OCI-LY1 (cell line): Measurements from ENCODE around the gene TRIM23.

ENCODE experiments used
- H2AFZ ChIP-seq: fragments of 200-600 bp; sonication (generic), shearing (Covaris generic); 2 replicates; pipeline ENCODE4 v1.6.0; 2014; ENCODE audit warnings: antibody characterized with exemption, mild to moderate bottlenecking, low read length
- H3F3A ChIP-seq: fragments of 200-600 bp; sonication (generic), shearing (Covaris generic); 2 replicates; pipeline ENCODE4 v1.6.0; 2014; ENCODE audit warnings: mild to moderate bottlenecking, antibody characterized with exemption, low read length, moderate library complexity; ENCODE audit not compliant: insufficient read depth
- H3K27ac ChIP-seq: fragments of 200-600 bp; sonication (generic); 2 replicates; pipeline ENCODE4 v1.5.1; 2014; ENCODE audit warnings: low read length, mixed run types, mild to moderate bottlenecking, low read depth; ENCODE audit not compliant: poor library complexity, severe bottlenecking
- H3K27me3 ChIP-seq: fragments of 200-600 bp; sonication (generic); 2 replicates; pipeline ENCODE4 v1.6.0; 2014; ENCODE audit warnings: antibody characterized with exemption, mild to moderate bottlenecking, low read length, moderate library complexity; ENCODE audit not compliant: insufficient read depth
- H3K36me3 ChIP-seq: fragments of 200-600 bp; sonication (generic); 2 replicates; pipeline ENCODE4 v1.6.1; 2014; ENCODE audit warnings: mild to moderate bottlenecking, antibody characterized with exemption, low read length, moderate library complexity, mixed read lengths; ENCODE audit not compliant: insufficient read depth
- H3K4me1 ChIP-seq: fragments of 200-600 bp; sonication (generic); 2 replicates; pipeline ENCODE4 v1.5.1; 2014; ENCODE audit warnings: mild to moderate bottlenecking, low read length, moderate library complexity; ENCODE audit not compliant: insufficient read depth, severe bottlenecking
- H3K4me2 ChIP-seq: fragments of 200-600 bp; sonication (generic), shearing (Covaris generic); 2 replicates; pipeline ENCODE4 v1.6.1; 2014; ENCODE audit warnings: low read length
- H3K4me3 ChIP-seq: fragments of 200-600 bp; sonication (generic); 2 replicates; pipeline ENCODE4 v1.5.1; 2014; ENCODE audit warnings: low read length, low read depth, mild to moderate bottlenecking, mixed read lengths; ENCODE audit not compliant: poor library complexity, severe bottlenecking
- H3K79me2 ChIP-seq: fragments of 200-600 bp; shearing (Covaris generic); 2 replicates; pipeline ENCODE4 v1.6.1; 2016; ENCODE audit warnings: mixed run types, low read length, mixed read lengths; ENCODE audit not compliant: insufficient read depth
- H3K9ac ChIP-seq: fragments of 200-600 bp; sonication (generic), shearing (Covaris generic); 2 replicates; pipeline ENCODE4 v1.6.1; 2014; ENCODE audit warnings: mild to moderate bottlenecking, low read length, mixed read lengths
- H3K9me2 ChIP-seq: fragments of 200-600 bp; sonication (generic), shearing (Covaris generic); 2 replicates; pipeline ENCODE4 v1.6.1; 2014; ENCODE audit warnings: low read depth, mild to moderate bottlenecking, low read length, mixed read lengths
- H3K9me3 ChIP-seq: fragments of 200-600 bp; shearing (Covaris generic); 2 replicates; pipeline ENCODE4 v1.6.1; 2014; ENCODE audit warnings: low read length, mixed read lengths
- H4K20me1 ChIP-seq: fragments of 200-600 bp; sonication (generic), shearing (Covaris generic); 2 replicates; pipeline ENCODE4 v1.6.0; 2016; ENCODE audit warnings: mild to moderate bottlenecking, low read length; ENCODE audit not compliant: insufficient read depth
- CTCF ChIP-seq: fragments of 200-600 bp; sonication (generic), shearing (Covaris generic); IDR thresholded peaks from 2 replicates; pipeline ENCODE4 v1.5.1; 2017; ENCODE audit warnings: mild to moderate bottlenecking, antibody characterized with exemption, low read length, moderate library complexity, mixed read lengths
- EZH2 ChIP-seq: fragments of 200-600 bp; sonication (generic), shearing (Covaris generic); IDR thresholded peaks from 2 replicates; pipeline ENCODE4 v1.8.0; 2017; ENCODE audit warnings: borderline replicate concordance, mixed run types, mild to moderate bottlenecking, antibody characterized with exemption, low read length, moderate library complexity, mixed read lengths

The TRIM23 gene

GRCh38 chr5:65546141-65546540 is 78.0 kb downstream of the TRIM23 start:
- H3K4me3 ChIP-seq, result no peak overlapping the region

GRCh38 chr5:65544473-65544872 is 79.7 kb downstream of the TRIM23 start:
- Histone ChIP-seq H3K27ac (no peak overlapping the region), H3K4me2 (no peak overlapping the region), H4K20me1 (no peaks in the 10 kb centered on the region), H3K36me3 (peaks cover 90% of the 10 kb centered on the region), H3F3A (no peaks in the 10 kb centered on the region), H3K9me3 (no peaks in the 10 kb centered on the region), H3K4me3 (no peak overlapping the region), H3K9me2 (no peaks in the 10 kb centered on the region), H3K4me1 (no peaks in the 10 kb centered on the region), H3K27me3 (no peaks in the 10 kb centered on the region), H3K9ac (no peak overlapping the region), H2AFZ (no peak overlapping the region), H3K79me2 (no peaks in the 10 kb centered on the region)
- no peak for TF ChIP-seq CTCF
- TF ChIP-seq EZH2, result no peak

More at GRCh38 chr5:65546141-65546540, 78.0 kb downstream of the TRIM23 start:
- no peaks in the 10 kb centered on the region for H3K9me3 ChIP-seq
- no peaks in the 10 kb centered on the region for H3K79me2 ChIP-seq
- H4K20me1 ChIP-seq, result no peaks in the 10 kb centered on the region
- no peaks in the 10 kb centered on the region for H3F3A ChIP-seq
- no peaks in the 10 kb centered on the region for H3K27me3 ChIP-seq
- H3K36me3 ChIP-seq, result peaks cover 91% of the 10 kb centered on the region
- H3K27ac ChIP-seq, result no peak overlapping the region
- no peaks in the 10 kb centered on the region for H3K9me2 ChIP-seq
- no peak overlapping the region for H3K9ac ChIP-seq
- TF ChIP-seq CTCF (no peak), EZH2 (no peak)
- no peak overlapping the region for H3K4me2 ChIP-seq
- no peak overlapping the region for H2AFZ ChIP-seq
- no peaks in the 10 kb centered on the region for H3K4me1 ChIP-seq

GRCh38 chr5:65539827-65540226 is 84.3 kb downstream of the TRIM23 start:
- Histone ChIP-seq H3K4me3 (no peak overlapping the region), H3K4me1 (no peaks in the 10 kb centered on the region), H4K20me1 (no peaks in the 10 kb centered on the region), H2AFZ (no peak overlapping the region), H3K27ac (no peak overlapping the region), H3K9ac (no peak overlapping the region), H3K27me3 (no peaks in the 10 kb centered on the region), H3K9me2 (no peaks in the 10 kb centered on the region), H3K4me2 (no peak overlapping the region), H3K36me3 (peaks cover 63% of the 10 kb centered on the region), H3K9me3 (no peaks in the 10 kb centered on the region), H3K79me2 (no peaks in the 10 kb centered on the region), H3F3A (no peaks in the 10 kb centered on the region)
- TF ChIP-seq EZH2 (no peak), CTCF (no peak)
